Thyroid gland (tissue), 4 donors: Measurements from ENCODE around the gene WDFY2. TPM values are rescaled to one million over a fixed set of nuclear protein-coding genes. Genes with fewer than 3 reads are reported as not detected.

Experiments used
- DNase-seq, 2 donors: peaks; one replicate each; pipeline ENCODE4 v3.0.0-alpha.2; 2019
- H3K27ac ChIP-seq, 3 donors: fragments of 200-600 bp; sonication (generic); 1 replicate in 2 of 3; 2 replicates in 1 of 3; pipeline ENCODE4 v1.5.1; 2016 to 2019; ENCODE audit warnings: mild to moderate bottlenecking in 1 of 3, moderate library complexity in 1 of 3
- H3K27me3 ChIP-seq: fragments of 200-600 bp; sonication (generic); one replicate; pipeline ENCODE4 v1.5.1; 2019
- H3K36me3 ChIP-seq, 2 donors: fragments of 200-600 bp; sonication (generic); one replicate each; pipeline ENCODE4 v1.5.1; 2016 to 2019
- H3K4me1 ChIP-seq, 2 donors: fragments of 200-600 bp; sonication (generic); one replicate each; pipeline ENCODE4 v1.5.1; 2017 to 2019
- H3K4me3 ChIP-seq, 3 donors: fragments of 200-600 bp; sonication (generic); replicated peaks in 1 of 3; 1 replicate in 2 of 3; 2 replicates in 1 of 3; pipeline ENCODE4 v1.5.1; 2016; ENCODE audit warnings: mild to moderate bottlenecking in 1 of 3
- H3K9me3 ChIP-seq: fragments of 200-600 bp; sonication (generic); one replicate; pipeline ENCODE4 v1.5.1; 2017
- POLR2A ChIP-seq, 2 donors: fragments of 450-650 bp; IDR thresholded peaks; one replicate each; pipeline ENCODE4 v1.6.1; 2017; ENCODE audit warnings: antibody characterized with exemption in 2 of 2, mild to moderate bottlenecking in 2 of 2, moderate library complexity in 1 of 2
- WGBS, 2 donors: methylation state at CpG; one replicate each; pipeline ENCODE4 v1.1.5; 2017; 5-methylcytosine and 5-hydroxymethylcytosine counted together
- intact Hi-C: fragments of 100-400 bp; cut with DNase I; formaldehyde crosslinking; loops from one replicate; pipeline ENCODE4 v1.15.1; 2023
- total RNA-seq, 4 donors: library from RNA; depleted of rRNA; stranded (reverse); fragments of >200 nt; gene quantifications; one replicate each; pipeline ENCODE4 v1.2.3, GENCODE V29; 2016
- TF ChIP-seq, protein P1 (sequence below), 6 experiments: fragments of 200-600 bp in 3 of 6; fragments of 450-650 bp in 3 of 6; sonication (generic) in 3 of 6; IDR thresholded peaks; one replicate each; pipeline ENCODE4 v1.5.1; 2016 to 2019; ENCODE audit warnings: antibody characterized with exemption in 6 of 6, mild to moderate bottlenecking in 2 of 6, inconsistent platforms in 1 of 6, moderate library complexity in 1 of 6

WDFY2 gene
- total RNA-seq, 4 donors from 2014 or later: 15.8 to 23.9 (median 20.9) TPM

- intact Hi-C loops: no loop called here
- DNase-seq: no peak
- H3K27me3 ChIP-seq: no peaks in the 10 kb centered on the region
- H3K9me3 ChIP-seq: no peaks in the 10 kb centered on the region
- no peaks in the 10 kb centered on the region for H3K4me1 ChIP-seq
- peaks cover 3 to 14% of the 10 kb centered on the region in 2 donors for H3K36me3 ChIP-seq
- H3K4me3 ChIP-seq: no peak overlapping the region
- 90 to 94% methylated on average over 6 of the region's 6 CpGs for WGBS, 2 donors
- no peak overlapping the region for H3K27ac ChIP-seq
- TF ChIP-seq, protein P1, sequence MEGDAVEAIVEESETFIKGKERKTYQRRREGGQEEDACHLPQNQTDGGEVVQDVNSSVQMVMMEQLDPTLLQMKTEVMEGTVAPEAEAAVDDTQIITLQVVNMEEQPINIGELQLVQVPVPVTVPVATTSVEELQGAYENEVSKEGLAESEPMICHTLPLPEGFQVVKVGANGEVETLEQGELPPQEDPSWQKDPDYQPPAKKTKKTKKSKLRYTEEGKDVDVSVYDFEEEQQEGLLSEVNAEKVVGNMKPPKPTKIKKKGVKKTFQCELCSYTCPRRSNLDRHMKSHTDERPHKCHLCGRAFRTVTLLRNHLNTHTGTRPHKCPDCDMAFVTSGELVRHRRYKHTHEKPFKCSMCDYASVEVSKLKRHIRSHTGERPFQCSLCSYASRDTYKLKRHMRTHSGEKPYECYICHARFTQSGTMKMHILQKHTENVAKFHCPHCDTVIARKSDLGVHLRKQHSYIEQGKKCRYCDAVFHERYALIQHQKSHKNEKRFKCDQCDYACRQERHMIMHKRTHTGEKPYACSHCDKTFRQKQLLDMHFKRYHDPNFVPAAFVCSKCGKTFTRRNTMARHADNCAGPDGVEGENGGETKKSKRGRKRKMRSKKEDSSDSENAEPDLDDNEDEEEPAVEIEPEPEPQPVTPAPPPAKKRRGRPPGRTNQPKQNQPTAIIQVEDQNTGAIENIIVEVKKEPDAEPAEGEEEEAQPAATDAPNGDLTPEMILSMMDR (IDR thresholded peaks at IDR 0.05): no peak
- no peak for TF ChIP-seq POLR2A (IDR thresholded peaks at IDR 0.05)
Observed at GRCh38 chr13:51739027-51739764, 154.9 kb downstream of the WDFY2 start.

GRCh38 chr13:51740698-51741097 is 156.4 kb downstream of the WDFY2 start:
- no peak overlapping the region for H3K4me3 ChIP-seq
- peaks cover 3 to 14% of the 10 kb centered on the region in 2 donors for H3K36me3 ChIP-seq
- WGBS, 2 donors: 76 to 82% methylated on average over 5 of the region's 5 CpGs
- intact Hi-C loops: no loop called here
- TF ChIP-seq, protein P1 (IDR thresholded peaks at IDR 0.05): no peak
- no peak for TF ChIP-seq POLR2A (IDR thresholded peaks at IDR 0.05)
- H3K27ac ChIP-seq: peak overlapping the region in 1 of 3 donors; percentile 7
- no peaks in the 10 kb centered on the region for H3K27me3 ChIP-seq
- no peaks in the 10 kb centered on the region for H3K9me3 ChIP-seq
- no peaks in the 10 kb centered on the region for H3K4me1 ChIP-seq
- no peak for DNase-seq

- intact Hi-C loops: no loop called here
- no peak for TF ChIP-seq POLR2A (IDR thresholded peaks at IDR 0.05)
- TF ChIP-seq, protein P1 (IDR thresholded peaks at IDR 0.05): no peak
- Histone ChIP-seq H3K27ac (no peak overlapping the region), H3K9me3 (no peaks in the 10 kb centered on the region), H3K36me3 (peaks cover 3 to 14% of the 10 kb centered on the region in 2 donors), H3K27me3 (no peaks in the 10 kb centered on the region), H3K4me3 (no peak overlapping the region), H3K4me1 (no peaks in the 10 kb centered on the region)
- DNase-seq: no peak
- WGBS, 2 donors: 94 to 99% methylated on average over 2 of the region's 2 CpGs
Observed at GRCh38 chr13:51742031-51742430, 157.8 kb downstream of the WDFY2 start.

DNA sequence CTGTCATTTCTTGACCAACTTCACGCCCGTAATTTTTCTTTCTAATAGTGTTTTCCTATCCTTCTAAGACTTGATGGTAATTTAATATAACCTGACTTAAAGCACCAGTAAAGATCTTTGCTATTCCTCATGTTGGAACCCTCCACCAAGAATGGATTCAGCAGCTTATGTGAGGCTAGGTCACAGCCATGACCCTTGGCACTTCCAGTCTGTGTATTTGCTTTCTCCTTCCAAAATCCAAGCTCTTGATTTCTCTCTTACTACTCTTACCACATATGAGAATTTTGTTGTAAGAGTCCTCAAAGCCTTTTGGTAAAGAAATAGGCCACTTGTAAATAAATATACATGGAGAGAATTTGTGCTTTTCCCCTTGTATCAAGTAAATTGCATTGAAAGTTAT is 158.3 kb downstream of the WDFY2 start:
- DNase-seq: no peak

DNA sequence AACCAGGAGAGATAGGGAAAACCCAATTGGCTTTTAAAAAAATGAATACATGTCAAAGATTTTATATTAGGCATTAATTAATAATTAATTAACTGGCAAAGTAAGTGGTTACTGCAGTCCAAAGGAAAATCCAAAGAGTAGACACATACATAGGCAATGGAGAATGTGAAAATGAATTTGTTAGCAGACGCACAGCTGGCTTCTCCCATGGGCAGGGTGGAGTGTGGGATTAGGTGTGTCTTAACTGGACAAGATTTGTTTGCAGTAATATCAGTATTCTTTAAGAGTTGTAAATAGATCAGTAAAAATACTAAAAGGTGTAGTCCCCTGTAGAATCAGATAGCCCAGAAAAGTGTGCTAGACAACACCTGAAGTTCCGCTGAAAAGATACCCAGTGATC is 161.0 kb downstream of the WDFY2 start:
- Histone ChIP-seq H3K36me3 (peaks cover 5 to 7% of the 10 kb centered on the region in 2 donors), H3K4me3 (no peak overlapping the region), H3K27ac (no peak overlapping the region), H3K4me1 (no peaks in the 10 kb centered on the region), H3K9me3 (no peaks in the 10 kb centered on the region), H3K27me3 (no peaks in the 10 kb centered on the region)
- intact Hi-C loops: no loop called here
- TF ChIP-seq, protein P1 (IDR thresholded peaks at IDR 0.05): no peak
- no peak for TF ChIP-seq POLR2A (IDR thresholded peaks at IDR 0.05)
- no peak for DNase-seq
- WGBS, 2 donors: 91 to 96% methylated on average over 2 of the region's 2 CpGs

More for the DNA sequence above, 158.3 kb downstream of the WDFY2 start:
- Histone ChIP-seq H3K27ac (no peak overlapping the region), H3K4me1 (no peaks in the 10 kb centered on the region), H3K4me3 (no peak overlapping the region), H3K27me3 (no peaks in the 10 kb centered on the region), H3K36me3 (peaks cover 3 to 14% of the 10 kb centered on the region in 2 donors), H3K9me3 (no peaks in the 10 kb centered on the region)
- intact Hi-C loops: no loop called here
- WGBS, 2 donors: 93 to 97% methylated on average over 2 of the region's 2 CpGs
- TF ChIP-seq, protein P1 (IDR thresholded peaks at IDR 0.05): no peak
- TF ChIP-seq POLR2A (IDR thresholded peaks at IDR 0.05): no peak
